Kidney epithelial cell (primary cell): ENCODE measurements around the gene EML4. TPM values are rescaled to one million over a fixed set of nuclear protein-coding genes. Genes with fewer than 3 reads are reported as not detected.
A peak's percentile ranks its signal among the peaks of the same experiment; 100 is the strongest.

Experiments
- DNase-seq: peaks from one replicate; pipeline ENCODE4 v3.0.0-alpha.2; 2010; ENCODE audit warnings: low read depth
- H3K27me3 ChIP-seq: 2 replicates; pipeline ENCODE4 v1.6.0; 2011; ENCODE audit warnings: low read length; ENCODE audit not compliant: control insufficient read depth, insufficient read depth
- H3K36me3 ChIP-seq: 2 replicates; pipeline ENCODE4 v1.5.1; 2011; ENCODE audit warnings: low read length; ENCODE audit not compliant: control insufficient read depth, insufficient read depth
- H3K4me3 ChIP-seq: 2 replicates; pipeline ENCODE4 v1.5.1; 2011; ENCODE audit warnings: low read depth, mild to moderate bottlenecking, control low read depth, low read length
- total RNA-seq: library from RNA; depleted of rRNA; stranded (reverse); fragments of >200 nt; gene quantifications from 2 replicates; pipeline ENCODE4 v1.2.3, GENCODE V29; 2015
- TF ChIP-seq, protein P1 (sequence below): IDR thresholded peaks from 2 replicates; pipeline ENCODE4 v1.5.1; 2011; ENCODE audit warnings: mild to moderate bottlenecking, moderate library complexity, low read length, control low read depth, inconsistent platforms; ENCODE audit not compliant: insufficient read depth, poor library complexity, severe bottlenecking

EML4 gene
- total RNA-seq, 1 donor from 2014 or later, result 33.8 TPM

DNA sequence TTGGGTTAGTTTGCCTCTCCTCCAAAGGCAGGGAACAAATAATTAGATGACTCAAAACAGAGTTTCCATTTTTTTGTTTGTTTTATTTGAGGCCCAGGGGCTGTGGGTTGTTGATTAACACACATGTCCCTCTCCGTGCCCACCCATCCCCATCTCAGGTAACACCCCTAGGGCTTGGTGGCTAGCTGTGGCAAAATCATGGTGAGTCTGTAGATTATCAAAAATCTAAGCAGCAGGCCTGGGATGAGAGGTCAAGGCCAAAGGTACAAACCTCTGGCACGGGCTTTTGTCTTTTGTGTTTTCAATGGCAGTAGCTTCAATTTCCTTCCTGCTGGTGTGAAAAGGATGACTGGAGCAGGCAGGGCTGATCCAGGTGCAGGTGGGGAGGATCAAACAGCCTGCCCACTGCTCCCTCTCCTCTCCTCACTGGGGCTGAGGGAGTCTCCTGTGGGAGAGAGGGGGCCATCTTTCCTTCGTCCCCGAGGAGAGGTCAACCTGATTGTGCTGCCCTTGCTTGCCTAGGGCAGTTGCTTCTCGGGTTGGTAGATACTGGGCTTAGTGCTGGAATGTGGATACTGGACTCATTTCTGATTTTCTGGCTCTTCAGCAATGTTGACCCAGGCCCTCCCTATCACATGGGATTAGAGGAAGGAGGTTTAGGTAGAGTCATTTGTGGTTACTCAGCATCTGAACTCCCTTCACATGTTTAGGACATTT, 31.9 kb upstream of the EML4 start:
- TF ChIP-seq, protein P1, sequence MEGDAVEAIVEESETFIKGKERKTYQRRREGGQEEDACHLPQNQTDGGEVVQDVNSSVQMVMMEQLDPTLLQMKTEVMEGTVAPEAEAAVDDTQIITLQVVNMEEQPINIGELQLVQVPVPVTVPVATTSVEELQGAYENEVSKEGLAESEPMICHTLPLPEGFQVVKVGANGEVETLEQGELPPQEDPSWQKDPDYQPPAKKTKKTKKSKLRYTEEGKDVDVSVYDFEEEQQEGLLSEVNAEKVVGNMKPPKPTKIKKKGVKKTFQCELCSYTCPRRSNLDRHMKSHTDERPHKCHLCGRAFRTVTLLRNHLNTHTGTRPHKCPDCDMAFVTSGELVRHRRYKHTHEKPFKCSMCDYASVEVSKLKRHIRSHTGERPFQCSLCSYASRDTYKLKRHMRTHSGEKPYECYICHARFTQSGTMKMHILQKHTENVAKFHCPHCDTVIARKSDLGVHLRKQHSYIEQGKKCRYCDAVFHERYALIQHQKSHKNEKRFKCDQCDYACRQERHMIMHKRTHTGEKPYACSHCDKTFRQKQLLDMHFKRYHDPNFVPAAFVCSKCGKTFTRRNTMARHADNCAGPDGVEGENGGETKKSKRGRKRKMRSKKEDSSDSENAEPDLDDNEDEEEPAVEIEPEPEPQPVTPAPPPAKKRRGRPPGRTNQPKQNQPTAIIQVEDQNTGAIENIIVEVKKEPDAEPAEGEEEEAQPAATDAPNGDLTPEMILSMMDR, result no peak
- H3K27me3 ChIP-seq, result no peaks in the 10 kb centered on the region
- no peak overlapping the region for H3K4me3 ChIP-seq
- H3K36me3 ChIP-seq, result no peaks in the 10 kb centered on the region
- no peak for DNase-seq

DNA sequence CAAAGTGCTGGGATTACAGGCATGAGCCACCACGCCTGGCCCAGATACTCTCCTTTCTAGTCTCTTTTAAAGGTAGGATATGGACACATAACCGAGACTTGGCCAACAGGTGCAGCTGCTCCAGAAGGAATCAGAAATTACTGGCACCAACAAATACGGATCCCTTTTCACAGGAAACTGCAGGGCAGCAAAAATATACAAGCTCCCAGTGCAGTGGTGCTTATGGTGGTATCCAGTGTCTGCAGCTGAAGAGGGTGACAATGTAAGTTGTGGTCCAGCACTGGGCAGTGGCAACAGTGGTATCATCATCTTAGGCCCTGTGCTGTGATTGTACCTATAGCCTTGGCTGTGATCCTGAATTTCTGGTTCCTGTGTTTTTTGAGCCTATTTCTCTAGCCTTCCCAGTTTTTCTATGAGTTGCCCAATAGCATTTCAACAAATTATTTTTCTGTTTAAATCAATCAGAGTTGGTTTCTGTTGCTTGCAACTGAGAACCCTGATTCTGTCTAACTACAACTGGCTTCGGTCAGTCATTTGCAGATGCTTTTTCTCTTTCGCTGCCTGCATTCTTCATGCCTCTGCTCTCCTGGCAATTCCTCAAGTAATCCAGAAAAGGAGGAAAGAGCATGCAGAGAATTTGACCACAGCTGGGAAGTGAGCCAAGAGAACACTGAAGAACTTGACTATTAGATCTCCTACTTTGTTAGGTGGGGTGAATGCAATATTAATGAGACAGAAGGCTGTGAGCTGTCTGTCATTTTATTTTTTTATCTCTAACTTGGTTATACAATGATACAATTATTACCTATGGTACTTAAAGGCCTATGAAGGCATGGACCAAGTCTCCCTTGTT, 30.8 kb upstream of the EML4 start:
- H3K4me3 ChIP-seq, result no peak overlapping the region
- peak; percentile 93 for DNase-seq
- TF ChIP-seq, protein P1, result no peak

DNA sequence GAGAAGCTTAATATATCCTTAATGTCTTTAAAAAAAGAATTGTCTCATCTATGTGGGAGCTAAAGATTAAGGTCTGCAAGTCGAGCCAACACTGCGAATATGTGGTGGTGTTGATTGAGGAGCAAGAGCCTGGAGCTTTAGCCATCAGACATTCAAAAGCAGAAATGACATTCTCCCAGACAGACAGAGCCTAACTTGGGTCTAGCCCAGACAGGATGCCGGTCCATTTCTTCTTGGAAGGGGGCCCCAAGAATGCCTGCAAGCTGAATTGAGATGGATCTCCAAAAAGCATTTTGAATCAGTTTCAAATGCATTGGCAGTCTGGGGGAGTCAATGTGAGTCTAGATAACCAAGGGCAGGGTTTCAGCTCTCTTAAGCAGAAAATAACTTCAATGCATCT, 30.1 kb upstream of the EML4 start:
- no peak for DNase-seq
- TF ChIP-seq, protein P1, result no peak
- H3K4me3 ChIP-seq, result no peak overlapping the region
- no peaks in the 10 kb centered on the region for H3K36me3 ChIP-seq
- no peaks in the 10 kb centered on the region for H3K27me3 ChIP-seq

More for the DNA sequence above, 30.8 kb upstream of the EML4 start:
- Histone ChIP-seq H3K36me3 (no peaks in the 10 kb centered on the region), H3K27me3 (no peaks in the 10 kb centered on the region)

DNA sequence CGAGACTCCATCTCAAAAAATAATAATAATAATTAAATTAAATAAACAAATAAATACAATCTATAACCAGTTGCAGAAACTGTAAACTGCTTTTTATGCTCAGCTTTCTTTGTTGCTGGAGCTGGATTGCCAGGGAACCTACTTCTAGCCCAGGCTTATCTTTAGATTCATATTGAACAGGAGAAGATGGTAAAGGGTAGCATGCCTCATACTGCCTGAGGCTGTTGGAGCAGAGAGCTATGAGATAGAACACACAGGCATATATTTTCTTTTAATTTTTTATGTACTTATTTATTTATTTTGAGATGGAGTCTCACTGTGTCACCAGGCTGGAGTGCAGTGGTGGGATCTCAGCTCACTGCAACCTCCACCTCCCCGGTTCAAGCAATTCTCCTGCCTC, 28.7 kb upstream of the EML4 start:
- H3K4me3 ChIP-seq, result no peak overlapping the region
- no peaks in the 10 kb centered on the region for H3K27me3 ChIP-seq
- H3K36me3 ChIP-seq, result no peaks in the 10 kb centered on the region
- no peak for DNase-seq
- TF ChIP-seq, protein P1, result no peak

DNA sequence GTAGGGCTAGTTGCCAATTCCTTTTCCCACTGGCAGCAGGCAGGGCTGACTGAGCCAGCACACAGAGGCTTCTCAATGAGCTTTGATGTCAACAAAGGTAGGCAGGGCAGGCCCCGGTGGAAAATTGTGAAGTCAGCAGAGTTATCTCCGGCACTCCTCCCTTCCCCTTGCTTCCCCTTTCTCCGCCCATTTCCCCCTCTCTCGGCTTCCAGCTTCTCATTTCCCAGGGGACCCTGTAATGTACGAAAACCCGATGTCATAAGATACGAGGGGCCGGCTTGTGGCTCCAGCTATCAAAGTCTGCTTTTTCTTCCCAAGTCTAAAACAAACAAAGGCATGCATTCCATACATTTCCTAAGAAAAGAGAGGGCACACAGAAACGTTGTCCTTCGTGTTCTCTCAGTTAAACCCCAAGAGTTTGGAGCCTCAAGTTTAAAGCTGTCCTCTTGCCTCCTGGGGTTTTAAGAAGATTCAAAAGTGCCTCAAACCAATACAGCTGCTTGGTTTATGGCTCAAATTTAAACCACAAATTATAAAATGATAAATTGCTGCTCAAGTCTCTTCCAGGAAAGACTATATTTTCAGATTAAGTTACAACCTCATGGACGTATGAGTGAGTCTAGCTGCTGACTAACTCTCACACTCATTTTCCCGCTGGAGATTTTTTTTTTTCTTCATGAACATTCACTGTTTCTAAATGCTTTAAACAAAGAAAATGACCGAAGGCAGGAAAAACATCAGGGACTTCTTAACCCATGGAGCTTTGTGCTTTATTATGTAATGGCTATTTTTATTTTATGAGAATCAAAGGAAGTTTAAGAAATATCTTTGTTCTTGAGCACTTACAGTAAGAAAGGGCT, 27.2 kb upstream of the EML4 start:
- DNase-seq, result no peak
- Histone ChIP-seq H3K27me3 (no peaks in the 10 kb centered on the region), H3K4me3 (no peak overlapping the region), H3K36me3 (no peaks in the 10 kb centered on the region)
- TF ChIP-seq, protein P1, result no peak
